Breast epithelium (tissue), 3 donors: Measurements from ENCODE around the gene ADAMTSL3.

Experiments
- CTCF ChIP-seq, 3 donors: fragments of 450-650 bp; IDR thresholded peaks; one replicate each; pipeline ENCODE4 v1.5.1; 2016 to 2017; ENCODE audit warnings: antibody characterized with exemption in 3 of 3, mild to moderate bottlenecking in 3 of 3, moderate library complexity in 3 of 3
- POLR2A ChIP-seq: fragments of 450-650 bp; IDR thresholded peaks from one replicate; pipeline ENCODE4 v1.6.1; 2016; ENCODE audit warnings: antibody characterized with exemption, mild to moderate bottlenecking, moderate library complexity
- POLR2AphosphoS5 ChIP-seq, 3 donors: sonication (generic); formaldehyde crosslinking; IDR thresholded peaks; one replicate each; pipeline ENCODE4 v1.6.1; 2017; ENCODE audit warnings: antibody characterized with exemption in 3 of 3

GRCh38 chr15:83926116-83926515 lies 272.2 kb downstream of the ADAMTSL3 start:
- TF ChIP-seq CTCF (IDR thresholded peaks at IDR 0.05), result no peak
- TF ChIP-seq POLR2A, result no peak
- TF ChIP-seq POLR2AphosphoS5 (IDR thresholded peaks at IDR 0.05), result no peak
